Measurements from ENCODE around the gene LDLRAD3.
"Not testable (repeated sequence)": the region's sequence is repeated elsewhere in the genome, so short reads cannot be mapped to it uniquely, and the experiment has no call there.

Gene LDLRAD3

GRCh38 chr11:36177836-36178235, 234.0 kb downstream of the LDLRAD3 start:
- no peak for DNase-seq

- no peak for DNase-seq
Measured at GRCh38 chr11:36186340-36187175, 242.7 kb downstream of the LDLRAD3 start.

GRCh38 chr11:36187622-36188021, 243.8 kb downstream of the LDLRAD3 start:
- no peak for DNase-seq

DNA sequence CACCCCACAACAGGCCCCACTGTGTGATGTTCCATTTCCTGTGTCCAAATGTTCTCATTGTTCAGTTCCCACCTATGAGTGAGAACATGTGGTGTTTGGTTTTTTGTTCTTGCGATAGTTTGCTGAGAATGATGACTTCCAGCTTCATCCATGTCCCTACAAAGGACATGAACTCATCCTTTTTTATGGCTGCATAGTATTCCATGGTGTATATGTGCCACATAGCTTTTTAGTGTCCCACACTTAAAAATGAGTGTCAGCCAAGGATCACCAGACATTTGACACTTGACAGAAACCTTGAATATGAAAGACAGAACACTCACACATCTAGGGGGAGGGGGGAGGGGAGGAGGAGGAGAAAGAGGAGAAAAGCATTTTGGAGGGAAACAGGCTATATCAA, 245.9 kb downstream of the LDLRAD3 start:
- DNase-seq = not testable (repeated sequence)

DNA sequence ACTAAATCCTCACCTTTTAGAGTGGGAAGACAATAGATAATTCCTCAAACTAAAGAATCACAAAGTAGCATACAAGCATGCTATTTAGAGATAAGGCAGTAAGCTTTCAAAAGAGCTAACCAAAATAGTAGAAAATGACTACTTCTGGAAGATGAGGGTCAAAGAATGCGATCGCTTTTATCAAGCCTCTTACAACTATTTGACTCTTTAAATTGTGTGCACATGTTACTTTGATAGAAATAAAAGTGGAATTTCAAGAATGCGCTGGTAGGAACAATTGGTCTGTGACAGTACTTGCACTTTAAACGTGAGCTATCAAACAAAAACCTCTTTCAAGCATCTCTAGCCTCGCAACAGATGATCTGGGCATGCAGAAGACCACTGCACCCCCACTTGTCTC, 248.1 kb downstream of the LDLRAD3 start:
- DNase-seq = no peak

- no peak for DNase-seq
Measured at GRCh38 chr11:36192425-36193289, 248.8 kb downstream of the LDLRAD3 start.

DNA sequence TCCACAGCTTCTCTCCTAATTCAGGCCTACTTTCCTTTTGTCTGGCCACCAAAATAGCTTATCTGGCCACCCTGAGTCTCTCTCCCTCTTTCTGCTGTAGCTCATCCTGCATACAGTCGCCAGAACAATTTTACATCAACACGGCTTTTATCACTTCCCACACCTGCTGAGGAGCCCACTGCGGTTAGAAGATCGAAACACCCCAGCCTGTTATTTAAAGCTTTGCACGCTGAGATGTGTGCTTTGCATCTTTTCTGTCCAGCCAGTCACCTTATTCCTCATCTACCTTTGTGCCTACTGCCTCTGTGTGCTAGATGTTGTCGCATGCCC, 249.4 kb downstream of the LDLRAD3 start:
- no peak for DNase-seq

GRCh38 chr11:36193721-36194120, 249.9 kb downstream of the LDLRAD3 start:
- DNase-seq = no peak

DNA sequence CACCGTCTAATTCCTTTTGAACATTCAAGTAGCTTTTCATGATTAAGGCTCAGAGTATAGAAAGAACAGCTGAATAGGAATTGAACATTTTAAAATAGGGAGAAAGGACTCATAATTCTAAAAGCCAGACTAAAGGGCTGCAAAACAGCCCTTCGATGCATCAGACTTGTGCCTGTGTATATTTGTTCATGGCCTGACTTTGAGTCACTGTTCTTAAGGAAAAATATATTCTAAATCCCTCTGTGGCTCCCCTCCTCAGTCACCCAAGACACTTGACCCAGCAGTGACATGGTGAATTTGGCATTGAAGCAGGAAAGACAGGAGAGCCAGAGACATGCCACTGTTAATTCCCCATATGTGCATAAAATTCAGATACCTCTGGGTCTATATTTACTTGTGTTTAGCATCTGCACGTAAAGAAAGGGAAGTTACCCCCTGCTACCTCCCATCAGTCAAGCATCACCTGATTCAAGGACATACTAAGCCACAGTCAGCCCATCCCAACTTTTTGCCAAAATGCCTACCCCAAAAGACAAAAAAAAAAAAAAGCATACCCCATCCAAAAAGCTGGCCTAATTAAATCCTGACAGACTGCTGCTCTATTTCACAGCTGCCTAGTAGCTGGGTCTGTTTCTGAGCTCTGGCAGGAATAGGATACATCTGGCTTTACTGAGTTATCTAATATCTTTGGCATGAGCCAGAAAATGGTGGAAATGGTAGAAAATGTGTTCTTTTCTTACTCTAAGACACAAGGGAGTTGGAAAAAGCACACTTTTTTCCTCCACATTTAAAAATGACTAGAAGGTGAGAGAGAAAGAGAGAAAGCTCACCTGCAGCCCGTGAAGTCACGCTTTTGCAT, 251.9 kb downstream of the LDLRAD3 start:
- DNase-seq = no peak

- no peak for DNase-seq
Measured at GRCh38 chr11:36196411-36196998, 252.6 kb downstream of the LDLRAD3 start.

DNA sequence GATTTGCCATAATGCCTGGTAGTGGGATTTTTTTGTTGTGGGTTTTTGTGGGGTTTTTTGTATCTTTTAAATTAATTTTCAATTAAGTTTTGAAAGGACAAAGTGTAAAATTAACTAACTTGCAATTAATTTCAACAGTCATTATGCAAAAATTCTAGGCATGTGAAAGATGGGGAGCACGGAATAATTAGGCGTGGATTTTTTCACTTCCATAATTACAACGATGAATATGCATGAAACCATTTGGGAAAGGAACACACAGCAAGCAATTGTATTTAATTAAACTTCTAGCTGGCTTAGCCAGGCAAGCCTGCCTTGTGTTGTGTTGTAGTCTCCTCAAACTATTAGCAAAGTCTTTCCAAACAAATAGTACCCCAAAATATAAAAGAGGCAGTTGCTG, 257.5 kb downstream of the LDLRAD3 start:
- no peak for DNase-seq

DNA sequence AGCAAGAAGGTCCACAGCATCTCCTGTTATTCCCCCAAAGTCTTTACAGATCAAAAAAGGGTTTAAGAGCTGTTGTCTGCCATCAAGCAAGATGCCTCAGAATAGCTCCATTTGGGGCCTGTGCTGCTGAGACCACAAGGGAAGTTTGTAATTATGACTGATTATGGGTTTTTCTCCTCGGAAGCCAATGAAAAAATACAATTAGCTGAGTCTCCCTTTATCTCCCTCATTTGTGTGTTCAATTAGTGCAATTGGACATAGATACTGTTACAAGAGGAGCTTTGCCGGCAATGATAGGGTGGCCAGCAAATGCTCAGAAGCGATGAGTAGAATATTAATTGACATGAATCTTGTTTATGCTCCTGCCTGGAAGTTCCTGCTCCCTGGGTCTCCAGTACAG, 261.7 kb downstream of the LDLRAD3 start:
- DNase-seq = no peak

GRCh38 chr11:36210529-36210928, 266.7 kb downstream of the LDLRAD3 start:
- DNase-seq = no peak

GRCh38 chr11:36211761-36212430, 268.0 kb downstream of the LDLRAD3 start:
- no peak for DNase-seq

DNA sequence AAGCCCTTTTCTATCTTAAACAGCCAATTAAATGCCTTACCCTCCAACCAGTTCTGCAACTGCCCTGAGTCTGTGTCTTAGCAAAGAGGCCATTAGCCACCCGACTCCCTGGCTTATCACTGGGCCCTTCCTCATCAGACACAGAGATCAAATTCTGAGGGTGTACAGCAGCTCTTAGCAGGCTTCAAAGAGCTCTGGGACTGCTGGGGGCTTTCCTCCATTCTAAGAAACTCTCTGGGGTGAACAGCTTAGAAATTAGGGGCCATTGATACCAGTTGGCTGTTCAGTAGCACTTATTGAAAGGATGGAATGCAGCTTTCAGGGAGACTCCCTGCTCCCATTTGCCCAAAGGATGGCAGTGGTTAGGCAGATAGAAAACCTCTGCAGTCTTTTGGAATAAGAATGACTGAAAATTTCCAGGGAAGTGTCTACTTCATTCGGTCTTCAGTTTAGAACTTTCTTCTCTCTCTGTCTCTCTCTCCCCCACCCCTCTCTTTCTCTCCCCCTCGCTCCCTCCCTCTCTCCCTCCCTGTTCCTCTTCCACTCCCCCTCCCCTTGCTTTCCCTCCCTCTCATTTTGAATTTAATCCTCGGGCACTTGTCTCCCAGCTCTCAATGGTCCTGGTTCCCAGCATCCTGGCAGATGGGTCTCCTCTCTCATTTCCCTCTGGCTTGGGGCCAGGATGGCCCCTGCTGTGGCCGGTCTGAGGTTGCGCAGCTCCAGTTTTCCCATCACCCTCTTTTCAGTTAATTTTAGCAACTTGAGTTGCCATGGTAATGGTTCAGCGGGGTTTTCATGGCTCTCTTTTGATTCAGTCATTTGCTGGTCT, 268.9 kb downstream of the LDLRAD3 start:
- no peak for DNase-seq

GRCh38 chr11:36213393-36213840, 269.6 kb downstream of the LDLRAD3 start:
- DNase-seq = no peak

- no peak for DNase-seq
Measured at GRCh38 chr11:36214480-36214879, 270.6 kb downstream of the LDLRAD3 start.

GRCh38 chr11:36214976-36215692, 271.3 kb downstream of the LDLRAD3 start:
- no peak for DNase-seq

DNA sequence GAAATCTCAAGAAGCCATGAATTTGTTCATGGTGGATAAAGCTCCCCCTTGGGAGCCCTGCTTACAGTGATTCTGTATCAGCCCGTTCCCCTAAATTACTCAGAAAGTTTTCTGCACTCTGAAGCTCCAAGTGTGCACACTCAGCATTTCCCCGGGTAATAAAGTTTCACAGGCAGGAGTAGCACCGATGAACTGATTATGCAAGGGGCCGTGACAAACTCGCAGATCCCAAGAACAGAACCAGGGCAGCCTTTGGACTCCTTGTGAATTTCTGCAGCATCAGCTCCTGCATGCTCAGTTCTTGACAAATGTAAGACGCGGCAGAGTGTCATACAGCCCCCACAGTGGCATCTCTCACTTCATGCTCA, 271.8 kb downstream of the LDLRAD3 start:
- DNase-seq = no peak

DNA sequence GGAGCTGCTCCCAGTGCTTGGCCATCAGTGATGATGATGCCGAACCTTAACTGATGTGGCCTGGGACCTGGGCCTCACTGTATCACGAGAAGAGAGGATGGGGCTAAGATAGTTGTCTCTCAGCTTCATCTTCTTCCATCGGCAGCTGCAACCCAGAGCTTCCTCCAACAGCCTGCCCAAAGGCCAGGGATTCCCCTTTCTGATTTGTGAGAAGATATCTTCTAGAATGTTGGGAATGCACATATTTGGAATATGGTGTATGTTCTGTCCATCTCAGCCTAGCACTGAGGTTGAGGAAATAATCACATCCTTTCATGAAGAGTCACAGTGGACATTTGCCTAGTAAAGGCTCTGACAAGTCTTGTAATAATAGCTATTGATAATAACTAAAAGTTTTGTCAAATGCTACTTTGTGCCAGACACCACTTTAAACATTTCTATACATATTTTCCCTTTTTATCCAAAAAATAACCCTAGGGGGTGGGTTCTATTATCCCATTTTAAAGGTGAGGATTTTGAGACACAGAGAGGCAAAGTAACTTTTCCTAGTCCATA, 272.3 kb downstream of the LDLRAD3 start:
- no peak for DNase-seq

Measured in DMS153 (cell line).